GM12878 (cell line): Measurements from ENCODE around the gene KCNA2. TPM values are rescaled to one million over a fixed set of nuclear protein-coding genes. Genes with fewer than 3 reads are reported as not detected.

Experiments used
- ATAC-seq: fragments of 200-7000 bp; cut with Tn5 transposase; 3 replicates; pipeline ENCODE4 v1.9.1; 2020; ENCODE audit warnings: mild to moderate bottlenecking, moderate library complexity
- BruUV-seq: library from RNA; stranded (reverse); fragments of 400-500 nt; replicated peaks from 2 replicates; lab custom pipeline; 2021; lab: Mats Ljungman, UMichigan
- CTCF ChIA-PET: fragments of 300-600 bp; sonication (Branson Sonifier 250); formaldehyde crosslinking; extraction: SDS; loops from one replicate; lab custom pipeline; 2021; ENCODE audit warnings: inconsistent platforms; lab: Yijun Ruan, JAX
- POLR2A ChIA-PET: fragments of 350-600 bp; formaldehyde crosslinking; extraction: SDS; loops from one replicate; lab custom pipeline; 2021; ENCODE audit warnings: inconsistent platforms; lab: Charles Lee
- RAD21 ChIA-PET: fragments of 300-600 bp; sonication (Branson Sonifier 250); formaldehyde crosslinking; loops from one replicate; lab custom pipeline; 2023; ENCODE audit warnings: antibody characterized with exemption; ENCODE audit not compliant: unreplicated experiment; lab: Charles Lee
- SMC1A ChIA-PET: fragments of 300-600 bp; sonication (Branson Sonifier 250); formaldehyde crosslinking; loops from one replicate; lab custom pipeline; 2023; ENCODE audit not compliant: unreplicated experiment, uncharacterized antibody; lab: Charles Lee
- DNase-seq: peaks from one replicate; pipeline ENCODE4 v3.0.0-alpha.2; 2011; ENCODE audit warnings: low read depth, low spot score
- FAIRE-seq: peaks from 3 replicates; lab custom pipeline; 2011; peaks lifted over from hg19 to GRCh38; lab: Jason Lieb, UNC
- H2AFZ ChIP-seq: 2 replicates; pipeline ENCODE4 v1.6.0; 2011; ENCODE audit warnings: low read depth, low read length, control low read depth; ENCODE audit not compliant: control insufficient read depth
- H3K27ac ChIP-seq: 2 replicates; pipeline ENCODE4 v1.5.1; 2011; ENCODE audit warnings: control low read depth; ENCODE audit not compliant: control insufficient read depth, insufficient read depth
- H3K27me3 ChIP-seq, 2 experiments: replicated peaks in 1 of 2; 2 replicates each; pipeline versions ENCODE4 v1.6.0 to v1.6.1; 2011; ENCODE audit warnings: low read length in 1 of 2; ENCODE audit not compliant: control insufficient read depth in 2 of 2, insufficient read depth in 2 of 2
- H3K36me3 ChIP-seq, 2 experiments: 2 replicates each; pipeline ENCODE4 v1.5.1; 2011; ENCODE audit warnings: low read length in 1 of 2; ENCODE audit not compliant: control insufficient read depth in 2 of 2, insufficient read depth in 2 of 2
- H3K4me1 ChIP-seq: 2 replicates; pipeline ENCODE4 v1.6.1; 2011; ENCODE audit warnings: mild to moderate bottlenecking, low read length, moderate library complexity, mixed read lengths; ENCODE audit not compliant: control insufficient read depth, insufficient read depth
- H3K4me2 ChIP-seq: 2 replicates; pipeline ENCODE4 v1.6.0; 2011; ENCODE audit warnings: control low read depth; ENCODE audit not compliant: control insufficient read depth, insufficient read depth
- H3K4me3 ChIP-seq: fragments of 200-600 bp; sonication (generic); 2 replicates; pipeline ENCODE4 v1.5.1; 2016
- H3K79me2 ChIP-seq: 2 replicates; pipeline ENCODE4 v1.6.0; 2011; ENCODE audit warnings: low read length; ENCODE audit not compliant: control insufficient read depth, insufficient read depth
- H3K9ac ChIP-seq: 2 replicates; pipeline ENCODE4 v1.8.0; 2011; ENCODE audit warnings: low read length, control low read depth, mixed read lengths; ENCODE audit not compliant: control insufficient read depth, insufficient read depth
- H3K9me3 ChIP-seq: replicated peaks from 3 replicates; pipeline ENCODE4 v1.5.1; 2011; ENCODE audit warnings: mild to moderate bottlenecking, low read length; ENCODE audit not compliant: control insufficient read depth, insufficient read depth
- H4K20me1 ChIP-seq: 2 replicates; pipeline ENCODE4 v1.6.0; 2011; ENCODE audit not compliant: control insufficient read depth, insufficient read depth
- BCL11A ChIP-seq: IDR thresholded peaks from 2 replicates; pipeline ENCODE4 v1.6.1; 2011; ENCODE audit warnings: low read depth, low read length
- CHD1 ChIP-seq: IDR thresholded peaks from 2 replicates; pipeline ENCODE4 v1.6.1; 2012; ENCODE audit warnings: low read depth, low read length, improper control_type of control experiment
- KAT2A ChIP-seq: conservative IDR thresholded peaks from 2 replicates; pipeline ENCODE4 v1.6.1; 2011; ENCODE audit warnings: low read depth, low read length; ENCODE audit not compliant: control insufficient read depth
- KLF5 ChIP-seq: fragments of 450-650 bp; IDR thresholded peaks from 2 replicates; pipeline ENCODE4 v1.6.1; 2014; ENCODE audit warnings: mild to moderate bottlenecking; ENCODE audit not compliant: partially characterized antibody
- SIX5 ChIP-seq: IDR thresholded peaks from 2 replicates; pipeline ENCODE4 v1.6.1; 2011; ENCODE audit warnings: mild to moderate bottlenecking, low read depth, low read length, moderate library complexity; ENCODE audit not compliant: severe bottlenecking
- USF2 ChIP-seq: IDR thresholded peaks from 2 replicates; pipeline ENCODE4 v1.6.1; 2011; ENCODE audit warnings: low read depth, low read length, improper control_type of control experiment, borderline replicate concordance
- ZNF24 ChIP-seq: fragments of 450-650 bp; IDR thresholded peaks from 2 replicates; pipeline ENCODE4 v1.6.1; 2017; ENCODE audit warnings: antibody characterized with exemption, mild to moderate bottlenecking
- in situ Hi-C: fragments of 300-500 bp; cut with MboI; formaldehyde crosslinking; loops from 9 replicates; pipeline ENCODE4 v1.14.3; 2018; ENCODE audit warnings: mixed read lengths
- intact Hi-C: fragments of 100-400 bp; cut with micrococcal nuclease; formaldehyde crosslinking; loops from one replicate; pipeline ENCODE4 v1.14.2; 2022; ENCODE audit not compliant: unreplicated experiment
- polyA plus RNA-seq, 11 experiments: library from polyadenylated mRNA; depleted of rRNA in 4 of 11; unstranded in 6 of 11; stranded (reverse) in 5 of 11; fragments of >200 nt; fragmentation: Nextera tagmentation in 4 of 11; fragmentation: Illumina TruSeq in 1 of 11; extraction: Ambion mirVana in 4 of 11; extraction: Trizol in 1 of 11; gene quantifications; 1 replicate in 1 of 11; 2 replicates in 10 of 11; pipeline versions ENCODE4 v1.2.1 to v1.2.3, GENCODE V29; 2011 to 2016; ENCODE audit warnings: inconsistent platforms in 2 of 11, missing spikeins in 2 of 11, low read depth in 1 of 11
- total RNA-seq, 4 experiments: library from RNA; depleted of rRNA in 3 of 4; stranded (reverse); fragments of >200 nt in 3 of 4; fragmentation: Illumina TruSeq in 1 of 4; extraction: Trizol in 1 of 4; gene quantifications; 2 replicates each; pipeline versions ENCODE4 v1.2.1 to v1.2.3, GENCODE V29; 2013 to 2021
- TF ChIP-seq, protein P1 (sequence below): fragments of 150-350 bp; IDR thresholded peaks from 2 replicates; pipeline ENCODE4 v1.6.1; 2014; ENCODE audit warnings: mild to moderate bottlenecking, low read depth, low read length
- TF ChIP-seq, protein P2 (sequence below): fragments of 450-650 bp; IDR thresholded peaks from 2 replicates; pipeline ENCODE4 v1.6.1; 2017; ENCODE audit warnings: mild to moderate bottlenecking, moderate library complexity
- TF ChIP-seq, protein P3 (sequence below): fragments of 450-650 bp; IDR thresholded peaks from 2 replicates; pipeline ENCODE4 v1.6.1; 2016; ENCODE audit warnings: mild to moderate bottlenecking, moderate library complexity, borderline replicate concordance
- TF ChIP-seq, protein P4 (sequence below), 3 experiments: IDR thresholded peaks in 2 of 3; conservative IDR thresholded peaks in 1 of 3; 2 replicates each; pipeline ENCODE4 v1.5.1; 2011; ENCODE audit warnings: low read depth in 3 of 3, low read length in 3 of 3, mild to moderate bottlenecking in 3 of 3, control low read depth in 2 of 3, moderate library complexity in 2 of 3, inconsistent platforms in 1 of 3, mixed read lengths in 1 of 3; ENCODE audit not compliant: control insufficient read depth in 2 of 3, insufficient read depth in 1 of 3; ENCODE audit errors: extremely low read depth in 1 of 3

The KCNA2 gene
- total and polyA plus RNA-seq, 10 of the 15 experiments (the other 5 are each of a cell fraction or from before 2014, with no cell fraction given) = 0.02 to 0.56 (median 0.10) TPM; not detected in 2

- H3K36me3 ChIP-seq = no peaks in the 10 kb centered on the region
- no peak overlapping the region for H3K27ac ChIP-seq
- no TSS peak for BruUV-seq
- RAD21 ChIA-PET = interaction anchor here (1.2 kb wide), 1 partner anchor 15 kb away, joined by 4 read pairs; no protein-coding TSS in a partner anchor
- intact Hi-C loops (no loop called here), in situ Hi-C loops (no loop called here)
- SMC1A ChIA-PET = interaction anchor here (1.1 to 2.0 kb wide), 3 partner anchors 10 to 170 kb away, joined by 3 to 10 read pairs (median 3); partner anchors contain the start of gene KCNA2
- H3K9me3 ChIP-seq = no peaks in the 10 kb centered on the region
- H2AFZ ChIP-seq = no peak overlapping the region
- ATAC-seq = no peak
- POLR2A ChIA-PET = no interaction called here
- no peak overlapping the region for H3K4me3 ChIP-seq
- H3K4me1 ChIP-seq = peaks cover 10% of the 10 kb centered on the region
- no peak for DNase-seq
- no peak overlapping the region for H3K4me2 ChIP-seq
- H3K79me2 ChIP-seq = no peaks in the 10 kb centered on the region
- H4K20me1 ChIP-seq = no peaks in the 10 kb centered on the region
- CTCF ChIA-PET = interaction anchor here (0.9 to 1.4 kb wide), 2 partner anchors 185 to 392 kb away, joined by 3 read pairs; no protein-coding TSS in a partner anchor
- no peaks in the 10 kb centered on the region; a peak in 1 of 4 replicates for H3K27me3 ChIP-seq
- H3K9ac ChIP-seq = no peak overlapping the region
- no peak for FAIRE-seq
- no peak for TF ChIP-seq CHD1
- TF ChIP-seq, protein P1, sequence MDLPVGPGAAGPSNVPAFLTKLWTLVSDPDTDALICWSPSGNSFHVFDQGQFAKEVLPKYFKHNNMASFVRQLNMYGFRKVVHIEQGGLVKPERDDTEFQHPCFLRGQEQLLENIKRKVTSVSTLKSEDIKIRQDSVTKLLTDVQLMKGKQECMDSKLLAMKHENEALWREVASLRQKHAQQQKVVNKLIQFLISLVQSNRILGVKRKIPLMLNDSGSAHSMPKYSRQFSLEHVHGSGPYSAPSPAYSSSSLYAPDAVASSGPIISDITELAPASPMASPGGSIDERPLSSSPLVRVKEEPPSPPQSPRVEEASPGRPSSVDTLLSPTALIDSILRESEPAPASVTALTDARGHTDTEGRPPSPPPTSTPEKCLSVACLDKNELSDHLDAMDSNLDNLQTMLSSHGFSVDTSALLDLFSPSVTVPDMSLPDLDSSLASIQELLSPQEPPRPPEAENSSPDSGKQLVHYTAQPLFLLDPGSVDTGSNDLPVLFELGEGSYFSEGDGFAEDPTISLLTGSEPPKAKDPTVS = no peak
- TF ChIP-seq BCL11A = no peak
- TF ChIP-seq, protein P2, sequence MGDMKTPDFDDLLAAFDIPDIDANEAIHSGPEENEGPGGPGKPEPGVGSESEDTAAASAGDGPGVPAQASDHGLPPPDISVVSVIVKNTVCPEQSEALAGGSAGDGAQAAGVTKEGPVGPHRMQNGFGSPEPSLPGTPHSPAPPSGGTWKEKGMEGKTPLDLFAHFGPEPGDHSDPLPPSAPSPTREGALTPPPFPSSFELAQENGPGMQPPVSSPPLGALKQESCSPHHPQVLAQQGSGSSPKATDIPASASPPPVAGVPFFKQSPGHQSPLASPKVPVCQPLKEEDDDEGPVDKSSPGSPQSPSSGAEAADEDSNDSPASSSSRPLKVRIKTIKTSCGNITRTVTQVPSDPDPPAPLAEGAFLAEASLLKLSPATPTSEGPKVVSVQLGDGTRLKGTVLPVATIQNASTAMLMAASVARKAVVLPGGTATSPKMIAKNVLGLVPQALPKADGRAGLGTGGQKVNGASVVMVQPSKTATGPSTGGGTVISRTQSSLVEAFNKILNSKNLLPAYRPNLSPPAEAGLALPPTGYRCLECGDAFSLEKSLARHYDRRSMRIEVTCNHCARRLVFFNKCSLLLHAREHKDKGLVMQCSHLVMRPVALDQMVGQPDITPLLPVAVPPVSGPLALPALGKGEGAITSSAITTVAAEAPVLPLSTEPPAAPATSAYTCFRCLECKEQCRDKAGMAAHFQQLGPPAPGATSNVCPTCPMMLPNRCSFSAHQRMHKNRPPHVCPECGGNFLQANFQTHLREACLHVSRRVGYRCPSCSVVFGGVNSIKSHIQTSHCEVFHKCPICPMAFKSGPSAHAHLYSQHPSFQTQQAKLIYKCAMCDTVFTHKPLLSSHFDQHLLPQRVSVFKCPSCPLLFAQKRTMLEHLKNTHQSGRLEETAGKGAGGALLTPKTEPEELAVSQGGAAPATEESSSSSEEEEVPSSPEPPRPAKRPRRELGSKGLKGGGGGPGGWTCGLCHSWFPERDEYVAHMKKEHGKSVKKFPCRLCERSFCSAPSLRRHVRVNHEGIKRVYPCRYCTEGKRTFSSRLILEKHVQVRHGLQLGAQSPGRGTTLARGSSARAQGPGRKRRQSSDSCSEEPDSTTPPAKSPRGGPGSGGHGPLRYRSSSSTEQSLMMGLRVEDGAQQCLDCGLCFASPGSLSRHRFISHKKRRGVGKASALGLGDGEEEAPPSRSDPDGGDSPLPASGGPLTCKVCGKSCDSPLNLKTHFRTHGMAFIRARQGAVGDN = no peak
- no peak for TF ChIP-seq KAT2A
- TF ChIP-seq, protein P3, sequence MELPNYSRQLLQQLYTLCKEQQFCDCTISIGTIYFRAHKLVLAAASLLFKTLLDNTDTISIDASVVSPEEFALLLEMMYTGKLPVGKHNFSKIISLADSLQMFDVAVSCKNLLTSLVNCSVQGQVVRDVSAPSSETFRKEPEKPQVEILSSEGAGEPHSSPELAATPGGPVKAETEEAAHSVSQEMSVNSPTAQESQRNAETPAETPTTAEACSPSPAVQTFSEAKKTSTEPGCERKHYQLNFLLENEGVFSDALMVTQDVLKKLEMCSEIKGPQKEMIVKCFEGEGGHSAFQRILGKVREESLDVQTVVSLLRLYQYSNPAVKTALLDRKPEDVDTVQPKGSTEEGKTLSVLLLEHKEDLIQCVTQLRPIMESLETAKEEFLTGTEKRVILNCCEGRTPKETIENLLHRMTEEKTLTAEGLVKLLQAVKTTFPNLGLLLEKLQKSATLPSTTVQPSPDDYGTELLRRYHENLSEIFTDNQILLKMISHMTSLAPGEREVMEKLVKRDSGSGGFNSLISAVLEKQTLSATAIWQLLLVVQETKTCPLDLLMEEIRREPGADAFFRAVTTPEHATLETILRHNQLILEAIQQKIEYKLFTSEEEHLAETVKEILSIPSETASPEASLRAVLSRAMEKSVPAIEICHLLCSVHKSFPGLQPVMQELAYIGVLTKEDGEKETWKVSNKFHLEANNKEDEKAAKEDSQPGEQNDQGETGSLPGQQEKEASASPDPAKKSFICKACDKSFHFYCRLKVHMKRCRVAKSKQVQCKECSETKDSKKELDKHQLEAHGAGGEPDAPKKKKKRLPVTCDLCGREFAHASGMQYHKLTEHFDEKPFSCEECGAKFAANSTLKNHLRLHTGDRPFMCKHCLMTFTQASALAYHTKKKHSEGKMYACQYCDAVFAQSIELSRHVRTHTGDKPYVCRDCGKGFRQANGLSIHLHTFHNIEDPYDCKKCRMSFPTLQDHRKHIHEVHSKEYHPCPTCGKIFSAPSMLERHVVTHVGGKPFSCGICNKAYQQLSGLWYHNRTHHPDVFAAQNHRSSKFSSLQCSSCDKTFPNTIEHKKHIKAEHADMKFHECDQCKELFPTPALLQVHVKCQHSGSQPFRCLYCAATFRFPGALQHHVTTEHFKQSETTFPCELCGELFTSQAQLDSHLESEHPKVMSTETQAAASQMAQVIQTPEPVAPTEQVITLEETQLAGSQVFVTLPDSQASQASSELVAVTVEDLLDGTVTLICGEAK = no peak
- TF ChIP-seq, protein P4, sequence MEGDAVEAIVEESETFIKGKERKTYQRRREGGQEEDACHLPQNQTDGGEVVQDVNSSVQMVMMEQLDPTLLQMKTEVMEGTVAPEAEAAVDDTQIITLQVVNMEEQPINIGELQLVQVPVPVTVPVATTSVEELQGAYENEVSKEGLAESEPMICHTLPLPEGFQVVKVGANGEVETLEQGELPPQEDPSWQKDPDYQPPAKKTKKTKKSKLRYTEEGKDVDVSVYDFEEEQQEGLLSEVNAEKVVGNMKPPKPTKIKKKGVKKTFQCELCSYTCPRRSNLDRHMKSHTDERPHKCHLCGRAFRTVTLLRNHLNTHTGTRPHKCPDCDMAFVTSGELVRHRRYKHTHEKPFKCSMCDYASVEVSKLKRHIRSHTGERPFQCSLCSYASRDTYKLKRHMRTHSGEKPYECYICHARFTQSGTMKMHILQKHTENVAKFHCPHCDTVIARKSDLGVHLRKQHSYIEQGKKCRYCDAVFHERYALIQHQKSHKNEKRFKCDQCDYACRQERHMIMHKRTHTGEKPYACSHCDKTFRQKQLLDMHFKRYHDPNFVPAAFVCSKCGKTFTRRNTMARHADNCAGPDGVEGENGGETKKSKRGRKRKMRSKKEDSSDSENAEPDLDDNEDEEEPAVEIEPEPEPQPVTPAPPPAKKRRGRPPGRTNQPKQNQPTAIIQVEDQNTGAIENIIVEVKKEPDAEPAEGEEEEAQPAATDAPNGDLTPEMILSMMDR (IDR thresholded peaks at IDR 0.05 in 2 of 3, conservative IDR thresholded peaks at IDR 0.05 in 1 of 3; ENCODE audit: control insufficient read depth in 2 of 3, extremely low read depth in 1 of 3, insufficient read depth in 1 of 3, low read depth in 3 of 3, low read length in 3 of 3) = no peak
- TF ChIP-seq ZNF24 = no peak
- no peak for TF ChIP-seq SIX5
- no peak for TF ChIP-seq KLF5
- no peak for TF ChIP-seq USF2
Observed at GRCh38 chr1:110595353-110595710, 10.8 kb downstream of the KCNA2 start.
